Subcutaneous adipose tissue (tissue), 4 donors: Measurements from ENCODE around the gene OSBPL6. TPM values are rescaled to one million over a fixed set of nuclear protein-coding genes. Genes with fewer than 3 reads are reported as not detected.

Experiments used
- total RNA-seq, 4 donors: library from RNA; depleted of rRNA; stranded (reverse); fragments of >200 nt; gene quantifications; one replicate each; pipeline ENCODE4 v1.1.0, GENCODE V29; 2016
- TF ChIP-seq, protein P1 (sequence below): fragments of 450-650 bp; IDR thresholded peaks from one replicate; pipeline ENCODE4 v1.5.1; 2016; ENCODE audit warnings: low read depth, mild to moderate bottlenecking, control low read depth, antibody characterized with exemption, moderate library complexity

Gene OSBPL6
- total RNA-seq, 4 donors from 2014 or later, result 0.68 to 2.1 (median 1.7) TPM

GRCh38 chr2:178282075-178282815 is 87.9 kb downstream of the OSBPL6 start:
- TF ChIP-seq, protein P1, sequence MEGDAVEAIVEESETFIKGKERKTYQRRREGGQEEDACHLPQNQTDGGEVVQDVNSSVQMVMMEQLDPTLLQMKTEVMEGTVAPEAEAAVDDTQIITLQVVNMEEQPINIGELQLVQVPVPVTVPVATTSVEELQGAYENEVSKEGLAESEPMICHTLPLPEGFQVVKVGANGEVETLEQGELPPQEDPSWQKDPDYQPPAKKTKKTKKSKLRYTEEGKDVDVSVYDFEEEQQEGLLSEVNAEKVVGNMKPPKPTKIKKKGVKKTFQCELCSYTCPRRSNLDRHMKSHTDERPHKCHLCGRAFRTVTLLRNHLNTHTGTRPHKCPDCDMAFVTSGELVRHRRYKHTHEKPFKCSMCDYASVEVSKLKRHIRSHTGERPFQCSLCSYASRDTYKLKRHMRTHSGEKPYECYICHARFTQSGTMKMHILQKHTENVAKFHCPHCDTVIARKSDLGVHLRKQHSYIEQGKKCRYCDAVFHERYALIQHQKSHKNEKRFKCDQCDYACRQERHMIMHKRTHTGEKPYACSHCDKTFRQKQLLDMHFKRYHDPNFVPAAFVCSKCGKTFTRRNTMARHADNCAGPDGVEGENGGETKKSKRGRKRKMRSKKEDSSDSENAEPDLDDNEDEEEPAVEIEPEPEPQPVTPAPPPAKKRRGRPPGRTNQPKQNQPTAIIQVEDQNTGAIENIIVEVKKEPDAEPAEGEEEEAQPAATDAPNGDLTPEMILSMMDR, result no peak

DNA sequence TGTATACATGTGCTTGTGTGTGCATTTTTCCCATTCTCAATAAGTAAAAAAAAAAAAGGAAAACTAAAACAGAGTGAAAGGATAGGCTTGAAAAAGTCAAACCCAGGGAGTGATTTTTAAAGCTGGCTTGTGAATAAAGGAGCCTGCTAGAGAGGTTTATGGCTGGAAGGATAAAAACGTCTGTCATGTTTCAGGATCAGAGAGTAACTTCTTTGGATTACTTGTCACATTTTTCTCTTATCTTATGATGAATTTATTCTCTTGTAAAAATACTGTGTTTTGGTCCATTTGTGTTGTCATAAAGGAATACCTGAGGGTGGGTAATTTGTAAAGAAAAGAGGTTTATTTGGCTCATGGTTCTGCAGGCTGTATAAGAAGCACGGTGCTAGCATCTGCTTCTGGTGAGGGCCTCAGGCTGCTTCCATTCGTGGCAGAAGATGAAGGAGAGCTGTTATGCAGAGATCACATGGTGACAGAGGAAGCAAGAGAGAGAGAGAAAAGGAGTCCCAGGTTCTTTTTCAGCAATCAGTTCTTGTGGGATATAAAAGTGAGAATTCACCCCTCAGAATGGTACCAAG is 89.1 kb downstream of the OSBPL6 start:
- TF ChIP-seq, protein P1, result no peak

DNA sequence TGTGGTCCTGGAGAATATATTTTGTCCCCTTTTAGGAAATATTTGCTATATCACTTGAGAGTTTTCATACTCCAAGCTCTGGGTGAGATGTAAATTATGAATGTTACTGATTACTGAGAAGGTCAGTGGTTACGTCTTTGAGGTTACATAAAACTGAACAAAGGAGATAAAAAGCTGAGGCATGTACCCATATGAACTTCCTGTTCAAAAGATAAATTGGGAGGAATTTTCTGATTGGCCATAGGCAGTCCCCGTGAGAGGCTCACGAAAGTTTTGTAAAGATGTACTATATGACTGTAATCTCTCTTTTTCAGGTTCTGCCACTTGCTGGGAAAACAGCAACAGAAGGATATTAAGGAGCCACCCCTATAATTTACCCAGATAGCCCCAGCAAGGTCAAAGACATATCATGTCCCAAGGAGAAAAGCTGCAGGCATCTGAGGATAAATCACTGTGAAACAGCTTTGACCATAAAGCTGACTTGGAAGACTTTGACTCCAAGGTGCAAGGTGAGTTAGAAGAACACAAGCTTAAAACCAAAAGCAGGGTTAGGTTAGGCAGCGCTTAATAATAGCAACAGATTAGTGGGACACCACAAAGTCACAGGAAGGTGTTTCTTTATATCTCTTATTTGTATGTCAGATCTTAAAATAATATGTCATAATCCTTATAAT is 90.4 kb downstream of the OSBPL6 start:
- TF ChIP-seq, protein P1, result no peak

DNA sequence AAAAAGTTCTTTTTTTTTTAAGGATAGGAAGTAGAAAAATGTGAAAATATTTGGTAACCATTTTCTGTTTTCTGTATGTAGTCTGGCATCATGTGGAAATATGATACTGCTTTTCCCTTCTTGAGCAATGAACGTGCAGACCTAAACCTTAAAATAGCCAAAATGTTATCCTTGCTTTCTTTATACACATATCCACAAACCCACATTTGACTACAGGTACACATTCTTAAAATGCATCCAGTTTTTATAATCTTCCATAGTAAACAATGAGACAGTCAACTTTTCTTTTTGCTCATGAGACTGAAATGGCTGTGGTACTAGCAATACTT is 90.9 kb downstream of the OSBPL6 start:
- TF ChIP-seq, protein P1, result no peak

GRCh38 chr2:178286636-178287035 is 92.3 kb downstream of the OSBPL6 start:
- TF ChIP-seq, protein P1, result no peak

GRCh38 chr2:178287652-178288344 is 93.5 kb downstream of the OSBPL6 start:
- TF ChIP-seq, protein P1, result no peak

GRCh38 chr2:178291703-178292102 is 97.4 kb downstream of the OSBPL6 start:
- TF ChIP-seq, protein P1, result no peak
